ENCODE measurements around the gene ANKLE2.

ANKLE2 gene

GRCh38 chr12:132708150-132708549 is 53.5 kb downstream of the ANKLE2 start:
- Histone ChIP-seq H3K79me2 (ENCODE audit: insufficient read depth, low read length) (peaks cover 34% of the 10 kb centered on the region), H3K36me3 (ENCODE audit: low read length) (no peaks in the 10 kb centered on the region), H3K9me2 (replicated peaks; ENCODE audit: insufficient read depth, low read length) (no peaks in the 10 kb centered on the region), H3K9ac (ENCODE audit: low read length) (no peak overlapping the region), H3F3A (ENCODE audit: insufficient read depth) (peaks cover 23% of the 10 kb centered on the region), H3K27ac (ENCODE audit: low read depth, low read length) (no peak overlapping the region), H2AFZ (ENCODE audit: low read depth, low read length, severe bottlenecking) (no peak overlapping the region), H3K9me3 (ENCODE audit: insufficient read depth, low read length) (no peaks in the 10 kb centered on the region), H3K27me3 (ENCODE audit: low read length) (no peaks in the 10 kb centered on the region), H4K20me1 (ENCODE audit: low read depth, low read length) (no peaks in the 10 kb centered on the region), H3K4me3 (ENCODE audit: insufficient read depth, low read length, poor library complexity, severe bottlenecking) (no peak overlapping the region), H3K4me2 (ENCODE audit: low read depth, low read length, poor library complexity, severe bottlenecking) (no peak overlapping the region)
- TF ChIP-seq EZH2phosphoT487 (conservative IDR thresholded peaks at IDR 0.05; ENCODE audit: low read length): no peak
- TF ChIP-seq, protein P1, sequence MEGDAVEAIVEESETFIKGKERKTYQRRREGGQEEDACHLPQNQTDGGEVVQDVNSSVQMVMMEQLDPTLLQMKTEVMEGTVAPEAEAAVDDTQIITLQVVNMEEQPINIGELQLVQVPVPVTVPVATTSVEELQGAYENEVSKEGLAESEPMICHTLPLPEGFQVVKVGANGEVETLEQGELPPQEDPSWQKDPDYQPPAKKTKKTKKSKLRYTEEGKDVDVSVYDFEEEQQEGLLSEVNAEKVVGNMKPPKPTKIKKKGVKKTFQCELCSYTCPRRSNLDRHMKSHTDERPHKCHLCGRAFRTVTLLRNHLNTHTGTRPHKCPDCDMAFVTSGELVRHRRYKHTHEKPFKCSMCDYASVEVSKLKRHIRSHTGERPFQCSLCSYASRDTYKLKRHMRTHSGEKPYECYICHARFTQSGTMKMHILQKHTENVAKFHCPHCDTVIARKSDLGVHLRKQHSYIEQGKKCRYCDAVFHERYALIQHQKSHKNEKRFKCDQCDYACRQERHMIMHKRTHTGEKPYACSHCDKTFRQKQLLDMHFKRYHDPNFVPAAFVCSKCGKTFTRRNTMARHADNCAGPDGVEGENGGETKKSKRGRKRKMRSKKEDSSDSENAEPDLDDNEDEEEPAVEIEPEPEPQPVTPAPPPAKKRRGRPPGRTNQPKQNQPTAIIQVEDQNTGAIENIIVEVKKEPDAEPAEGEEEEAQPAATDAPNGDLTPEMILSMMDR (IDR thresholded peaks at IDR 0.05; ENCODE audit: insufficient read depth, low read length, poor library complexity, severe bottlenecking): no peak

- Histone ChIP-seq H3K9me2 (replicated peaks; ENCODE audit: insufficient read depth, low read length) (no peaks in the 10 kb centered on the region), H3K36me3 (ENCODE audit: low read length) (no peaks in the 10 kb centered on the region), H3K27ac (ENCODE audit: low read depth, low read length) (no peak overlapping the region), H3K79me2 (ENCODE audit: insufficient read depth, low read length) (peaks cover 25% of the 10 kb centered on the region), H3K4me3 (ENCODE audit: insufficient read depth, low read length, poor library complexity, severe bottlenecking) (no peak overlapping the region), H2AFZ (ENCODE audit: low read depth, low read length, severe bottlenecking) (no peak overlapping the region), H3K27me3 (ENCODE audit: low read length) (no peaks in the 10 kb centered on the region), H3K9me3 (ENCODE audit: insufficient read depth, low read length) (no peaks in the 10 kb centered on the region), H3K9ac (ENCODE audit: low read length) (no peak overlapping the region), H3K4me2 (ENCODE audit: low read depth, low read length, poor library complexity, severe bottlenecking) (no peak overlapping the region), H3F3A (ENCODE audit: insufficient read depth) (peaks cover 23% of the 10 kb centered on the region), H4K20me1 (ENCODE audit: low read depth, low read length) (no peaks in the 10 kb centered on the region)
- TF ChIP-seq, protein P1 (IDR thresholded peaks at IDR 0.05; ENCODE audit: insufficient read depth, low read length, poor library complexity, severe bottlenecking): no peak
- TF ChIP-seq EZH2phosphoT487 (conservative IDR thresholded peaks at IDR 0.05; ENCODE audit: low read length): no peak
Measured at GRCh38 chr12:132707241-132707640, 54.4 kb downstream of the ANKLE2 start.

- H3K79me2 ChIP-seq (ENCODE audit: insufficient read depth, low read length): peaks cover 13% of the 10 kb centered on the region; the same call in 1 of the 2 replicates
- H3K9ac ChIP-seq (ENCODE audit: low read length): no peak overlapping the region
- H3K27me3 ChIP-seq (ENCODE audit: low read length): no peaks in the 10 kb centered on the region
- 0 out of 2 replicates have a peak, but pooled peaks cover 2% of the 10 kb centered on the region for H3K36me3 ChIP-seq (ENCODE audit: low read length)
- no peaks in the 10 kb centered on the region for H3K9me2 ChIP-seq (replicated peaks; ENCODE audit: insufficient read depth, low read length)
- H3K4me3 ChIP-seq (ENCODE audit: insufficient read depth, low read length, poor library complexity, severe bottlenecking): no peak overlapping the region
- TF ChIP-seq, protein P1 (IDR thresholded peaks at IDR 0.05; ENCODE audit: insufficient read depth, low read length, poor library complexity, severe bottlenecking): no peak
- TF ChIP-seq EZH2phosphoT487 (conservative IDR thresholded peaks at IDR 0.05; ENCODE audit: low read length): no peak
- H4K20me1 ChIP-seq (ENCODE audit: low read depth, low read length): no peaks in the 10 kb centered on the region
- no peak overlapping the region for H3K27ac ChIP-seq (ENCODE audit: low read depth, low read length)
- no peaks in the 10 kb centered on the region for H3K9me3 ChIP-seq (ENCODE audit: insufficient read depth, low read length)
- H2AFZ ChIP-seq (ENCODE audit: low read depth, low read length, severe bottlenecking): no peak overlapping the region
- no peak overlapping the region for H3K4me2 ChIP-seq (ENCODE audit: low read depth, low read length, poor library complexity, severe bottlenecking)
- peaks cover 18% of the 10 kb centered on the region for H3F3A ChIP-seq (ENCODE audit: insufficient read depth)
Measured at GRCh38 chr12:132703641-132704040, 58.0 kb downstream of the ANKLE2 start.

All from SU-DHL-6 (cell line).